G401 (cell line): ENCODE measurements around the gene RWDD4. TPM values are rescaled to one million over a fixed set of nuclear protein-coding genes. Genes with fewer than 3 reads are reported as not detected.

Source experiments
- DNase-seq: peaks from one replicate; pipeline ENCODE4 v3.0.0-alpha.2; 2015; ENCODE audit warnings: low spot score
- in situ Hi-C: cut with HindIII; loops from 2 replicates; pipeline ENCODE4 v1.10.0; 2016; ENCODE audit warnings: low sequenced_read_pairs, mixed read lengths
- total RNA-seq: library from RNA; depleted of rRNA; stranded (reverse); fragments of >200 nt; shearing (Covaris generic); gene quantifications from 2 replicates; pipeline ENCODE4 v1.2.3, GENCODE V29; 2014; rRNA removed

RWDD4 gene
- total RNA-seq = 39.8 and 44.5 TPM in 2 replicates

GRCh38 chr4:183659029-183659871, at the start of gene RWDD4, which contains the start of gene TRAPPC11:
RWDD4 (minus strand) TSS chr4:183659185; CDS start chr4:183658952, 233 bp downstream.
TRAPPC11 (plus strand) TSS chr4:183659293; CDS start chr4:183663868, 4,575 bp downstream.
- DNase-seq = peak; percentile 99
- in situ Hi-C loops = no loop called here

- in situ Hi-C loops = no loop called here
Measured at GRCh38 chr4:183702492-183702891, 43.5 kb upstream of the RWDD4 start.

GRCh38 chr4:183700407-183700806, 41.4 kb upstream of the RWDD4 start:
- in situ Hi-C loops = no loop called here
- DNase-seq = no peak

More at GRCh38 chr4:183702492-183702891, 43.5 kb upstream of the RWDD4 start:
- no peak for DNase-seq

GRCh38 chr4:183698909-183699308, 39.9 kb upstream of the RWDD4 start:
- in situ Hi-C loops = no loop called here

GRCh38 chr4:183691897-183692296, 32.9 kb upstream of the RWDD4 start:
- in situ Hi-C loops = no loop called here
- no peak for DNase-seq

More at GRCh38 chr4:183698909-183699308, 39.9 kb upstream of the RWDD4 start:
- DNase-seq = no peak

- in situ Hi-C loops = no loop called here
- no peak for DNase-seq
Measured at GRCh38 chr4:183691006-183691405, 32.0 kb upstream of the RWDD4 start.

GRCh38 chr4:183688216-183688615, 29.2 kb upstream of the RWDD4 start:
- in situ Hi-C loops = no loop called here
- DNase-seq = no peak

- no peak for DNase-seq
- in situ Hi-C loops = no loop called here
Measured at GRCh38 chr4:183686461-183686860, 27.5 kb upstream of the RWDD4 start.

GRCh38 chr4:183681119-183681518, 22.1 kb upstream of the RWDD4 start:
- in situ Hi-C loops = no loop called here
- no peak for DNase-seq

GRCh38 chr4:183675625-183676024, 16.6 kb upstream of the RWDD4 start:
- no peak for DNase-seq

GRCh38 chr4:183674153-183674552, 15.2 kb upstream of the RWDD4 start:
- in situ Hi-C loops = no loop called here
- DNase-seq = no peak

More at GRCh38 chr4:183675625-183676024, 16.6 kb upstream of the RWDD4 start:
- in situ Hi-C loops = no loop called here

GRCh38 chr4:183670960-183671555, 12.1 kb upstream of the RWDD4 start:
- in situ Hi-C loops = no loop called here
- DNase-seq = no peak

GRCh38 chr4:183670251-183670650, 11.3 kb upstream of the RWDD4 start:
- in situ Hi-C loops = no loop called here
- DNase-seq = no peak

GRCh38 chr4:183666088-183666487, 7.1 kb upstream of the RWDD4 start:
- in situ Hi-C loops = no loop called here

GRCh38 chr4:183659872-183660242, 872 bp upstream of the RWDD4 start:
- DNase-seq = no peak
- in situ Hi-C loops = no loop called here

More at GRCh38 chr4:183666088-183666487, 7.1 kb upstream of the RWDD4 start:
- no peak for DNase-seq

GRCh38 chr4:183658362-183659028, 490 bp downstream of the RWDD4 start:
- peak; percentile 30 for DNase-seq
- in situ Hi-C loops = no loop called here

- DNase-seq = no peak
- in situ Hi-C loops = no loop called here
Measured at GRCh38 chr4:183657564-183657963, 1.4 kb downstream of the RWDD4 start.

- in situ Hi-C loops = no loop called here
- no peak for DNase-seq
Measured at GRCh38 chr4:183645326-183645725, 13.7 kb downstream of the RWDD4 start.

- DNase-seq = no peak
- in situ Hi-C loops = no loop called here
Measured at GRCh38 chr4:183639291-183639690, 19.7 kb downstream of the RWDD4 start.

GRCh38 chr4:183638436-183638835, 20.5 kb downstream of the RWDD4 start:
- DNase-seq = no peak
- in situ Hi-C loops = no loop called here
